OCI-LY1 (cell line): ENCODE measurements around the gene P2RY2.

Experiments used
- CTCF ChIP-seq: fragments of 200-600 bp; sonication (generic), shearing (Covaris generic); IDR thresholded peaks from 2 replicates; pipeline ENCODE4 v1.5.1; 2017; ENCODE audit warnings: mild to moderate bottlenecking, antibody characterized with exemption, low read length, moderate library complexity, mixed read lengths
- EZH2 ChIP-seq: fragments of 200-600 bp; sonication (generic), shearing (Covaris generic); IDR thresholded peaks from 2 replicates; pipeline ENCODE4 v1.8.0; 2017; ENCODE audit warnings: borderline replicate concordance, mixed run types, mild to moderate bottlenecking, antibody characterized with exemption, low read length, moderate library complexity, mixed read lengths

GRCh38 chr11:73266646-73267020 is 48.6 kb downstream of the P2RY2 start:
- TF ChIP-seq CTCF (no peak), EZH2 (no peak)
